Skeletal muscle satellite cell (primary cell): ENCODE results near the gene MVB12B.

Experiments used
- H3K27me3 ChIP-seq: 2 replicates; pipeline ENCODE4 v1.7.0; 2013; ENCODE audit warnings: low read length; ENCODE audit not compliant: control insufficient read depth, insufficient read depth
- H3K36me3 ChIP-seq: 2 replicates; pipeline ENCODE4 v1.7.0; 2013; ENCODE audit warnings: mild to moderate bottlenecking, control low read depth, low read length; ENCODE audit not compliant: insufficient read depth
- H3K4me1 ChIP-seq: 2 replicates; pipeline ENCODE4 v1.7.0; 2013; ENCODE audit warnings: low read length; ENCODE audit not compliant: control insufficient read depth, insufficient read depth
- H3K4me2 ChIP-seq: 2 replicates; pipeline ENCODE4 v1.7.0; 2013; ENCODE audit warnings: mild to moderate bottlenecking, low read length
- H3K4me3 ChIP-seq: 2 replicates; pipeline ENCODE4 v1.7.0; 2013; ENCODE audit warnings: low read length
- H3K9ac ChIP-seq: 2 replicates; pipeline ENCODE4 v1.7.0; 2013; ENCODE audit warnings: mild to moderate bottlenecking, low read depth, low read length, moderate library complexity
- H3K9me3 ChIP-seq: replicated peaks from 2 replicates; pipeline ENCODE4 v1.7.0; 2013; ENCODE audit warnings: mild to moderate bottlenecking, control low read depth, low read length

MVB12B gene

GRCh38 chr9:126321742-126322141 lies 4.9 kb upstream of the MVB12B start:
- no peaks in the 10 kb centered on the region for H3K4me1 ChIP-seq
- H3K4me2 ChIP-seq: no peak overlapping the region
- H3K9ac ChIP-seq: no peak overlapping the region
- no peaks in the 10 kb centered on the region for H3K9me3 ChIP-seq
- H3K4me3 ChIP-seq: no peak overlapping the region
- peaks cover 10% of the 10 kb centered on the region for H3K27me3 ChIP-seq
- H3K36me3 ChIP-seq: no peaks in the 10 kb centered on the region

GRCh38 chr9:126325821-126326220 lies 808 bp upstream of the MVB12B start:
- H3K4me2 ChIP-seq: peak overlapping the region; percentile 90
- H3K36me3 ChIP-seq: no peaks in the 10 kb centered on the region
- no peaks in the 10 kb centered on the region for H3K9me3 ChIP-seq
- H3K4me3 ChIP-seq: peak overlapping the region; percentile 72
- no peaks in the 10 kb centered on the region for H3K27me3 ChIP-seq
- H3K4me1 ChIP-seq: peaks cover 6% of the 10 kb centered on the region
- H3K9ac ChIP-seq: peak overlapping the region; percentile 82

- H3K9me3 ChIP-seq: no peaks in the 10 kb centered on the region
- H3K4me1 ChIP-seq: peaks cover 6% of the 10 kb centered on the region
- H3K9ac ChIP-seq: peak overlapping the region; percentile 82
- peak overlapping the region; percentile 72 for H3K4me3 ChIP-seq
- no peaks in the 10 kb centered on the region for H3K27me3 ChIP-seq
- H3K36me3 ChIP-seq: no peaks in the 10 kb centered on the region
- peak overlapping the region; percentile 80 for H3K4me2 ChIP-seq
These were observed 531 bp downstream of the MVB12B start for GRCh38 chr9:126327006-126327713.

- peak overlapping the region; percentile 72 for H3K4me3 ChIP-seq
- H3K36me3 ChIP-seq: no peaks in the 10 kb centered on the region
- peak overlapping the region; percentile 80 for H3K9ac ChIP-seq
- H3K9me3 ChIP-seq: no peaks in the 10 kb centered on the region
- no peaks in the 10 kb centered on the region for H3K27me3 ChIP-seq
- H3K4me1 ChIP-seq: peaks cover 6% of the 10 kb centered on the region
- H3K4me2 ChIP-seq: peak overlapping the region; percentile 80
These were observed 1.1 kb downstream of the MVB12B start for GRCh38 chr9:126327714-126328185.

- Histone ChIP-seq H3K4me3 (no peak overlapping the region), H3K9ac (no peak overlapping the region), H3K27me3 (no peaks in the 10 kb centered on the region), H3K36me3 (no peaks in the 10 kb centered on the region), H3K4me2 (no peak overlapping the region), H3K4me1 (peaks cover 6% of the 10 kb centered on the region), H3K9me3 (no peaks in the 10 kb centered on the region)
These were observed 1.8 kb downstream of the MVB12B start for GRCh38 chr9:126328407-126328806.

GRCh38 chr9:126329476-126330275 lies 3.0 kb downstream of the MVB12B start:
- Histone ChIP-seq H3K4me1 (peaks cover 9% of the 10 kb centered on the region), H3K4me3 (no peak overlapping the region)

GRCh38 chr9:126330536-126330935 lies 3.9 kb downstream of the MVB12B start:
- no peak overlapping the region for H3K4me2 ChIP-seq
- H3K36me3 ChIP-seq: no peaks in the 10 kb centered on the region
- H3K4me3 ChIP-seq: no peak overlapping the region
- no peaks in the 10 kb centered on the region for H3K9me3 ChIP-seq
- H3K27me3 ChIP-seq: no peaks in the 10 kb centered on the region
- no peak overlapping the region for H3K9ac ChIP-seq
- peaks cover 10% of the 10 kb centered on the region for H3K4me1 ChIP-seq

More at GRCh38 chr9:126329476-126330275, 3.0 kb downstream of the MVB12B start:
- no peaks in the 10 kb centered on the region for H3K36me3 ChIP-seq
- no peaks in the 10 kb centered on the region for H3K9me3 ChIP-seq
- no peak overlapping the region for H3K9ac ChIP-seq
- H3K27me3 ChIP-seq: no peaks in the 10 kb centered on the region
- no peak overlapping the region for H3K4me2 ChIP-seq

GRCh38 chr9:126331964-126332748 lies 5.5 kb downstream of the MVB12B start:
- H3K4me3 ChIP-seq: no peak overlapping the region
- H3K36me3 ChIP-seq: no peaks in the 10 kb centered on the region
- H3K4me2 ChIP-seq: no peak overlapping the region
- no peaks in the 10 kb centered on the region for H3K27me3 ChIP-seq
- no peaks in the 10 kb centered on the region for H3K9me3 ChIP-seq
- peaks cover 10% of the 10 kb centered on the region for H3K4me1 ChIP-seq
- H3K9ac ChIP-seq: no peak overlapping the region

- Histone ChIP-seq H3K4me1 (peaks cover 5% of the 10 kb centered on the region), H3K27me3 (no peaks in the 10 kb centered on the region), H3K4me2 (no peak overlapping the region), H3K4me3 (no peak overlapping the region), H3K9ac (no peak overlapping the region), H3K36me3 (no peaks in the 10 kb centered on the region), H3K9me3 (no peaks in the 10 kb centered on the region)
These were observed 8.3 kb downstream of the MVB12B start for GRCh38 chr9:126334721-126335621.

- H3K4me2 ChIP-seq: no peak overlapping the region
- no peaks in the 10 kb centered on the region for H3K27me3 ChIP-seq
- no peaks in the 10 kb centered on the region for H3K36me3 ChIP-seq
- H3K9ac ChIP-seq: no peak overlapping the region
- peaks cover 5% of the 10 kb centered on the region for H3K4me1 ChIP-seq
- H3K4me3 ChIP-seq: no peak overlapping the region
- no peaks in the 10 kb centered on the region for H3K9me3 ChIP-seq
These were observed 9.5 kb downstream of the MVB12B start for GRCh38 chr9:126335837-126336735.
